HepG2 (cell line): ENCODE measurements around the gene TTC28. TPM values are rescaled to one million over a fixed set of nuclear protein-coding genes. Genes with fewer than 3 reads are reported as not detected.

Experiments
- ARID3A ChIP-seq: IDR thresholded peaks from 2 replicates; pipeline ENCODE4 v1.6.1; 2012; ENCODE audit warnings: low read depth, low read length, improper control_type of control experiment
- ARID5B ChIP-seq: IDR thresholded peaks from 2 replicates; pipeline ENCODE4 v1.4.0; 2020; ENCODE audit warnings: mild to moderate bottlenecking, missing genetic modification reagents
- CHCHD3 ChIP-seq: sonication (generic); formaldehyde crosslinking; IDR thresholded peaks from 2 replicates; pipeline ENCODE4 v1.8.0; 2022; ENCODE audit warnings: mild to moderate bottlenecking, missing genetic modification reagents, moderate library complexity
- EP300 ChIP-seq, 3 experiments: sonication (generic) in 1 of 3; formaldehyde crosslinking in 1 of 3; IDR thresholded peaks; 2 replicates each; pipeline versions ENCODE4 v1.5.1 to v1.6.1; 2011 to 2020; ENCODE audit warnings: low read depth in 2 of 3, low read length in 2 of 3, borderline replicate concordance in 1 of 3, improper control_type of control experiment in 1 of 3, mild to moderate bottlenecking in 1 of 3, missing genetic modification reagents in 1 of 3, moderate library complexity in 1 of 3
- FOSL2 ChIP-seq: sonication (generic); formaldehyde crosslinking; IDR thresholded peaks from 2 replicates; pipeline ENCODE4 v1.4.0; 2020; ENCODE audit warnings: missing genetic modification reagents
- FOXO4 ChIP-seq: sonication (generic); formaldehyde crosslinking; conservative IDR thresholded peaks from 2 replicates; pipeline ENCODE4 v1.8.1; 2023; ENCODE audit warnings: missing genetic modification reagents
- HNF1A ChIP-seq, 2 experiments: sonication (generic) in 1 of 2; formaldehyde crosslinking in 1 of 2; IDR thresholded peaks; 2 replicates each; pipeline versions ENCODE4 v1.4.0 to v1.6.1; 2016 to 2020; ENCODE audit warnings: borderline replicate concordance in 1 of 2, low read depth in 1 of 2, mild to moderate bottlenecking in 1 of 2, missing genetic modification reagents in 1 of 2
- MXD1 ChIP-seq: sonication (generic); formaldehyde crosslinking; IDR thresholded peaks from 2 replicates; pipeline ENCODE4 v1.4.0; 2020; ENCODE audit warnings: mild to moderate bottlenecking, missing genetic modification reagents
- MXD4 ChIP-seq: IDR thresholded peaks from 2 replicates; pipeline ENCODE4 v1.6.1; 2016; ENCODE audit warnings: mild to moderate bottlenecking, missing biosample characterization, missing genetic modification reagents
- NR1H2 ChIP-seq: sonication (generic); formaldehyde crosslinking; IDR thresholded peaks from 2 replicates; pipeline ENCODE4 v1.8.1; 2022; ENCODE audit warnings: low read depth, missing genetic modification reagents, borderline replicate concordance
- SOX5 ChIP-seq: IDR thresholded peaks from 2 replicates; pipeline ENCODE4 v1.6.1; 2016; ENCODE audit warnings: borderline replicate concordance
- SP5 ChIP-seq: IDR thresholded peaks from 2 replicates; pipeline ENCODE4 v1.6.1; 2016; ENCODE audit warnings: low read depth, borderline replicate concordance
- ZFY ChIP-seq: sonication (generic); formaldehyde crosslinking; IDR thresholded peaks from 2 replicates; pipeline ENCODE4 v1.4.0; 2020; ENCODE audit warnings: missing genetic modification reagents
- ZKSCAN1 ChIP-seq: fragments of 150-350 bp; IDR thresholded peaks from 2 replicates; pipeline ENCODE4 v1.6.1; 2014; ENCODE audit warnings: low read length
- polyA plus RNA-seq, 8 experiments: library from polyadenylated mRNA; depleted of rRNA in 3 of 8; stranded (reverse) in 7 of 8; unstranded in 1 of 8; fragments of >200 nt; fragmentation: Illumina TruSeq in 4 of 8; extraction: Trizol in 4 of 8; gene quantifications; 2 replicates each; pipeline versions ENCODE4 v1.2.1 to v1.2.3, GENCODE V29; 2011 to 2016; ENCODE audit warnings: low read depth in 4 of 8, missing spikeins in 1 of 8, mixed read lengths in 1 of 8; ENCODE audit not compliant: insufficient read depth in 1 of 8
- total RNA-seq, 5 experiments: library from RNA; depleted of rRNA; stranded (reverse); fragments of >200 nt; fragmentation: Illumina TruSeq; extraction: Trizol; gene quantifications; 2 replicates each; pipeline ENCODE4 v1.2.3, GENCODE V29; 2016; ENCODE audit warnings: low read depth in 1 of 5

TTC28 gene
- total and polyA plus RNA-seq, 2 of the 13 experiments (the other 11 are each of a cell fraction or from before 2014, with no cell fraction given) = 4.2 to 13.1 TPM

- TF ChIP-seq HNF1A (IDR thresholded peaks at IDR 0.05; ENCODE audit: low read depth) (no peak), HNF1A (CRISPR knock-in tag; IDR thresholded peaks at IDR 0.05; ENCODE audit: borderline replicate concordance) (no peak), ZFY (no peak), MXD1 (no peak), FOSL2 (CRISPR knock-in tag) (peak; percentile 59), ZKSCAN1 (no peak), MXD4 (CRISPR knock-in tag) (no peak), ARID5B (CRISPR knock-in tag) (peak; percentile 75), SOX5 (CRISPR knock-in tag) (peak; percentile 55; the same call in 1 of the 2 replicates), FOXO4 (CRISPR knock-in tag) (no peak), NR1H2 (no peak), SP5 (CRISPR knock-in tag) (no peak), CHCHD3 (no peak), EP300 (IDR thresholded peaks at IDR 0.05; ENCODE audit: low read depth in 2 of 2, low read length in 2 of 2) (peak in 1 of 2 experiments; percentile 61; a peak in 1 of 4 replicates), EP300 (CRISPR knock-in tag; IDR thresholded peaks at IDR 0.05; ENCODE audit: borderline replicate concordance) (no peak), ARID3A (peak; percentile 49; the same call in 1 of the 2 replicates)
Observed at GRCh38 chr22:28395920-28396753, 283.5 kb downstream of the TTC28 start (continued).
